ENCODE results near the gene MYLK3.

Gene MYLK3

DNA sequence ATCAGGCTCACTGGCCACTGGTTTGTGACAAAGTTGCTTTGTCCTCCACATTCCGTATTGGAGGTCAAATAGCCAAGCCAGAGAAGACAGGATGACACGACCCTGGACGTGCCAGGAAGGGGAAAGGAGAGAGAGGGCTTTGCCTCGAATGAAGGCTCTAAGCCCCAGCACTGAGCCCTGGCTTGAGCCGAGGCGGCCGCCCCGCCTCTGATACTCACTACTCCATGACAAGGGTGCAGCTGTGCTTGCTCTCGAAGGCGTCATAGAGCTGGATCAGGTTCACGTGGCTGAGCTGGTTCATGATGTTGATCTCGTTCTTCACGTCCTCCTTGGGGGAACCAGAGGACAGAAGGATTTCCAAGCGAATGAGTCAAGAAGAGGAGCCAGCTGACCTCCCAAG is 19.3 kb downstream of the MYLK3 start:
- TF ChIP-seq, protein P1, sequence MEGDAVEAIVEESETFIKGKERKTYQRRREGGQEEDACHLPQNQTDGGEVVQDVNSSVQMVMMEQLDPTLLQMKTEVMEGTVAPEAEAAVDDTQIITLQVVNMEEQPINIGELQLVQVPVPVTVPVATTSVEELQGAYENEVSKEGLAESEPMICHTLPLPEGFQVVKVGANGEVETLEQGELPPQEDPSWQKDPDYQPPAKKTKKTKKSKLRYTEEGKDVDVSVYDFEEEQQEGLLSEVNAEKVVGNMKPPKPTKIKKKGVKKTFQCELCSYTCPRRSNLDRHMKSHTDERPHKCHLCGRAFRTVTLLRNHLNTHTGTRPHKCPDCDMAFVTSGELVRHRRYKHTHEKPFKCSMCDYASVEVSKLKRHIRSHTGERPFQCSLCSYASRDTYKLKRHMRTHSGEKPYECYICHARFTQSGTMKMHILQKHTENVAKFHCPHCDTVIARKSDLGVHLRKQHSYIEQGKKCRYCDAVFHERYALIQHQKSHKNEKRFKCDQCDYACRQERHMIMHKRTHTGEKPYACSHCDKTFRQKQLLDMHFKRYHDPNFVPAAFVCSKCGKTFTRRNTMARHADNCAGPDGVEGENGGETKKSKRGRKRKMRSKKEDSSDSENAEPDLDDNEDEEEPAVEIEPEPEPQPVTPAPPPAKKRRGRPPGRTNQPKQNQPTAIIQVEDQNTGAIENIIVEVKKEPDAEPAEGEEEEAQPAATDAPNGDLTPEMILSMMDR (IDR thresholded peaks at IDR 0.05; ENCODE audit: low read depth, low read length, missing control alignments) = no peak
- no peak overlapping the region for H3K4me3 ChIP-seq (ENCODE audit: low read depth, low read length)
- no peak for DNase-seq (ENCODE audit: low read depth)

DNA sequence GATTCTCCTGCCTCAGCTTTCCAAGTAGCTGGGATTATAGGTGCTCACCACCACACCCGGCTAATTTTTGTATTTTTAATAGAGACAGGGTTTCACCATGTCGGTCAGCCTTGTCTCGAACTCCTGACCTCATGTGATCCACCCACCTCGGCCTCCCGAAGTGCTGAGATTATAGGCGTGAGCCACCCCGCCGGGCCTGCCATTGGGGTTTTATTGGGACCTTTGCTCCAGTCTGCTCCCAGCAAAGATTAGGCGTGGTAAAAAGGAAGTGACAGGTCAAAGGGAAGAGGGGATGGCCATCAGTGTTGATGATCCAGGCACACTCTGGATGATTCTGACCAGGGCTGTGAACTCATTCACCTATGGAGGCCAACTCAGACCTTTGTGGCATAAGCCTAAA is 20.5 kb downstream of the MYLK3 start:
- DNase-seq (ENCODE audit: low read depth) = no peak
- no peak overlapping the region for H3K4me3 ChIP-seq (ENCODE audit: low read depth, low read length)
- TF ChIP-seq, protein P1 (IDR thresholded peaks at IDR 0.05; ENCODE audit: low read depth, low read length, missing control alignments) = no peak

DNA sequence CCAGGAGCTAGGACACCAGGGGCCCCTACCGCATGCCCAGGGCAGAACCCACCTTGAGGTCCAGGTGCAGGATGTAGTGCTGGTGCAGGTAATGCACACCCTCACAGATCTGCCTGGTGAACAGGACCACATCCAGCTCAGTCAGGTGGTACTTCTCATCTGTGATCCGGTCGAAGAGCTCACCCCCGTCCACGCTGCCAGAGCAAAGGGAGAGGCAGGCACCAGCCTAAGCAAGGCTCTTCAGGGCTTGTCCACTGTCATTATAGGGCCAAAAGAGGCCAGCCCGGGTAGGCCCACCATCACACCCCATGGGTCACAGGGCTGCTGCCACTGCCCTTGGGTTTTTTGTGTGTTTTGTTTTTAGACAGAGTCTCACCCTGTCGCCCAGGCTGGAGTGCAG is 21.0 kb downstream of the MYLK3 start:
- TF ChIP-seq, protein P1 (IDR thresholded peaks at IDR 0.05; ENCODE audit: low read depth, low read length, missing control alignments) = no peak
- no peak overlapping the region for H3K4me3 ChIP-seq (ENCODE audit: low read depth, low read length)
- no peak for DNase-seq (ENCODE audit: low read depth)

DNA sequence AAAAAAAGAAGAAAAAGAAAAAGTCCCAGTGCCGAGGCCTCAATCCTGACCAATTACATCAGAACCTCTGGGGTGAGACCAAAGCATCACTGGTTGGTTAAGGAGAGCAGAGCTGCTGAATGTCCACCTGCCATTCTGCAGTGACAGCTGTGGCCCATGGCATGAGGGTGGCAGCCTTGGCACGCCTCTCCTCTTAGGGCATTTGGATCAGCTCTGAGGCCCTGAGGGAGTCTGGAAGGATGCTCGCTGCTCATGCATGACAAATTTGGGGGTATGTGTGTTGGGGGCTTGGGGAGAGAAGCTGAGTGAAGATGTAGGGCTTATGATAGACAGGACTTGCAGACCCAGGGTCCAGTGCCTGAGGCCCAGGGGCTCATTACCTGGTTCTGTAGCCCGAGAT is 26.3 kb downstream of the MYLK3 start:
- TF ChIP-seq, protein P1 (IDR thresholded peaks at IDR 0.05; ENCODE audit: low read depth, low read length, missing control alignments) = no peak
- H3K4me3 ChIP-seq (ENCODE audit: low read depth, low read length) = no peak overlapping the region
- no peak for DNase-seq (ENCODE audit: low read depth)

DNA sequence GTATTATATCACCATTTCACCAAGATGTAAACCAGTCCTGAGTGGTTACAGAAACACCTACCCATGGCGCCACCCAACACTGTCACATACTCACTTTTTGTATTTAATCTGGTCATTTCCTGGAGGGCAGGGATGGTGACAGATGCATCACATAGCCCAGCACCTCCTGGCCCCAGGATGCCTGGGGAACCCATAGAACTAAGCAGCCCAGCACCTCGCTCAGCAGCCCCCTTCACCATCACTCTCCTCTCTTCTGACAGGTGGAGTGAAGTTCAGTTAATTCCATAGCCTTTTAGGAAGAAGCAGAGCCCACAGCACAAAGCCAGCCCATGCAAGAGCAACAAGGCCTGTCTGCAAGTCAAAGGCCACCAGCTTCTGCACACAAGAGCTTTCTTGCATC is 27.5 kb downstream of the MYLK3 start:
- TF ChIP-seq, protein P1 (IDR thresholded peaks at IDR 0.05; ENCODE audit: low read depth, low read length, missing control alignments) = no peak
- no peak for DNase-seq (ENCODE audit: low read depth)
- no peak overlapping the region for H3K4me3 ChIP-seq (ENCODE audit: low read depth, low read length)

DNA sequence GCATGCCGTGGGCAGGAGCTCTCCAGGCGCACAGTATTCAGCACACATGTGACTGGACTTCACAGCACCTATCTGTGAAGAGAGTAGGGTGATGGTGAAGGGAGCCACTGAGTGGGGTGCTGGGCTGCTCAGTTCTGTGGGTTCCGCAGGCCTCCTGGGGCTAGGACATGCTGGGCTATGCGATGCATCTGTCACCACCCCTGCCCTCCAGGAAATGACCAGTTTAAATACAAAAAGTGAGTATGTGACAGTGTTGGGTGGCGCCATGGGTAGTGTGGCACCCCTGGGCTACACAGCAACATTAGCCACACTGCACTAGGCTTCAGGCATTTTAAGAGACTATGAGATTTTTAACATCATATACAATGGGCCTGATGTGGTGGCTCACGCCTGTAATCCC is 28.6 kb downstream of the MYLK3 start:
- TF ChIP-seq, protein P1 (IDR thresholded peaks at IDR 0.05; ENCODE audit: low read depth, low read length, missing control alignments) = no peak
- no peak overlapping the region for H3K4me3 ChIP-seq (ENCODE audit: low read depth, low read length)
- DNase-seq (ENCODE audit: low read depth) = no peak

DNA sequence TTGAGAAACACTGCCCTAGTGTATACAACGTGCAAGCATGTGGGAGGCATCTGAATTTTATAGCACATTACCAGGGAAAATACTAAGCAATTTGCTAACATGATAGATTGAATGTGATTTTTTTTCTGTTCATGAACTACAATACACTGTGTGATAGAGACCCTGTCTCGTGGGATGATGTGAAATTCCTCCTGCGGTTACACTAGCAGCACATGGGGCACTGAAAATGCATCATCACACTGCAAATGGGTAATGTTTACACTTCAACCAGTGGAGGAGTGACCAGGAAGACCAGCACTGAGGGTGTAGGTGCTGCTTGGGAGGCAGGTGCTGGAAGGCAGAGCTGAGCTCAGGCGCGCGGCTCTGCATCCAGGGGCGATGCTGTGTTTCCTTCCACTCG is 29.9 kb downstream of the MYLK3 start:
- TF ChIP-seq, protein P1 (IDR thresholded peaks at IDR 0.05; ENCODE audit: low read depth, low read length, missing control alignments) = no peak

More for the DNA sequence above, 29.9 kb downstream of the MYLK3 start:
- DNase-seq (ENCODE audit: low read depth) = no peak
- no peak overlapping the region for H3K4me3 ChIP-seq (ENCODE audit: low read depth, low read length)

Data from GM12864 (cell line).